Measurements from ENCODE around the gene MYORG.

Gene MYORG

DNA sequence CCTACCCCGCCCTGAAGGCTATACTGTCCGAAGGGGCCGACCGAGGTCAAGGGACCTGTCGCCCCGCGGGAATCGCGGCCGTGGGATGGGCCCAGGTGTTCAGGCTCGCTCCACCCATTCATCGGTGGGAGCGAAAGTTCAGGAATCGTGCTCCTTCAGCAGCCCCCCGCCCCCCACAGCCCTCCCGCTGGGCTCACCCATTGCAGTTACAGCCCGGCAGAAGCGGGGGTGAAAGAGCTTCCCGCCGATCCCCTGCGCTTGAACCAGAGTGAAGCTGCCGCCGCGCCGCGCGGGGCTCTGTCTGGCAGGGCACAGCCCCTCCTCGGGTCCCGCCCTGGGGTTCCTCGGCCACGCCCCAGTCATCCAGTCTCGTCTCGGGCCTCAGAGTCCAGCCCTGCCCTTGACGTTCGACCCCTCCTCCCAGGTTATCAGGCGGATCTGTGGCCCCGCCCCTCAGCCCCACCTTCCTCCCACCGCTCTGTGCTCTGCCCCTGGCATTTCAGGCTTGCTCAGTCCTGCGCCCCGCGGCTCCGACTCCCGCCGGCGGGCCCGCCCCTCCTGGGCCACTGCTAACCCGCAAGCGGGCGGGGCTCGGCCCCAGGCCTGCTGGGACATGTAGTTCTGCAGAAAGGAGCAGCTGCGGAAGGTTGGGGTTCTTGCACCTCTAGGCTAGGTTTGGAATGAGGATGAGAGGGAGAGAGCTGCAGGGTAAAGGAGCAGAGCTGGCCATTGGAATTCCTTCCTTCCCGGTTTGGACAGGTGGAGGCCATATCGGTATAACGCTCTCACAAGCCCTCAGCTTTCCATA lies at the start of gene MYORG:
Gene MYORG, minus strand, starts transcription at position 303 of the 808 bp plus-strand sequence. CDS start 3,955 bp downstream, outside the sequence.
- DNase-seq, result peak; percentile 100

DNA sequence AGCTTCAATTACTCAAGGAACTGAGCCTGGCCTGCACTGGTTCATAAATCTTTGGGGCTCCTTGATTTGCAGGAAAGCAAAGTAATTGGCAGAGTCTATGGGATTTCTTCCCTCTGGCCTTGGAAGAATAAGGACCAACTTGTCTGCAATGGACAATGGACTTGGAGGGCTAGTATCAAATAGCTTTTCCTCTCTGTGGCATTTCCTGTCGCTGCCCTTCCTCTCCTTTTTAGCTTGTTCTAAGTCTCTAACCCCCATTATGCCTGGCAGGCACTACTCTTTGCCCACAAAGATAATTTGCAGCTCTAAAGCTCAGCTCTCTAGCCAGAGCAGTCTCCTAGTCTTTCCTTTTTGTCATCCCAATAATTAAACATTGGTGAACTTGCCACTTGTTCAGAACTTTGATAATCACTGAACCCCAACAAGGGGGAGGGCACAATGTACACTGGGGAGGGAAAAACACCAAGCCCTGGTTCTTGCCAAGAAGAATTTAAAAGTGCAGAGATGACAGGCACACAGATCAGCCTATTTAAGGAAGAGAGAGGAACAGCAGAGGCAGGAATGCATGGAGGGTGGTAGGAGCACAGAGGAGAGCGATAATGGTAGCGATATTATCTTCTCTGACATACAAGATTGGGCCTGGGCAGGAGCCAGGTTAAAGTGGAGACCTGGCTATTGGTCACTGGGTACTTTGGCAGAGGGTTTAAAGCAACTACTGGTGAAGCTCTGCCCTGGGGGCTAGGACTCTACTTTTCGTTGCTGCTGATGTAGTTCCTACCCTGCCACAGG lies 43.2 kb upstream of the MYORG start:
- no peak for DNase-seq

DNA sequence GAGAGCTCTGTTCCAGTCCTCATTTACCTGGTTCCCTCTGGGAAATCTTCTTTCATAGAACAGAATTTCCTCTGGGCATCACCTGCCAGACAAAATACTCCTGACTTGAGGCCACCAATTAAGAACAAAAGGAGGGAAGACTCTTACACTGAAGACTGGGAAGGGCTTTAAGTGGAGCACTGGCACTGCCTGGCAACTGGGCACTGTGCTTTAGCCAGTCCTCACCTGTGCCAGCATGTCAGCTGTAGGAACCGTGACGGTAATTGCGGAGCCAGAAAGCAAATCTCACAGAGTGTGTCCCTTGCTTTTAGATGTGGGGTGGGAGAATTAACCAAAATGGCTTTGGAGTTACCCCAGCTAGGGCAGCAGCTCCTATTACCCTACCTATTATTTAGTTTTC lies 41.0 kb upstream of the MYORG start:
- no peak for DNase-seq

DNA sequence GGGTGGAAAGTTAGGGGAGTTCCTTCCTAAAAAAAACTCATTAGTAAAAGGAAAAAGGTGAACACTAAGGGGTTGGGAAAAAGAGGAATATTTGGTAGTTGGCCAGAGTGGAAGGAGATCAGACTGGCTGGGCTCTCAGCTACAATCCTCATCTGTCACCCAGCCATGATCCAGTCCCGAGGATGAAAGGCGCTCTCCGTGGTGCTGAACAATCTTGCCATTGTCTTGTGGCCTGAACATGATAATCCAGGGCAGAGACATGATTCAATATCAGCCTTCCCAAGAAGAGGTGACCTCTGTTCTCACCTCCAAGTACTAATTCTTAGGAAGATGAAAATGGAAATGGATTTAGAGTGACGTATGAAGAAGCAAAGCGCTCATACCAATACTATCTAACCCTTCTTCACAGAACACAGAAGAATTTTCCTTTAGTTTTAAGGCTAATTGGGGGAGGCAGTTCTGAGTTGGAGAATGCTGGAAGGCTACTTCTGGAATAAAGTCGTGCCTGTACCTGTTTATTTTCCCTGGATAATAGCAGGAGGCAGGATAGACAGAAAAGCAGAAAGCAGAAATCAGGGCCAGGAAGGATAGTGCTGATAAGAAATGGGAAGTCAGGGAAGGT lies 36.6 kb upstream of the MYORG start:
- DNase-seq, result peak; percentile 18

DNA sequence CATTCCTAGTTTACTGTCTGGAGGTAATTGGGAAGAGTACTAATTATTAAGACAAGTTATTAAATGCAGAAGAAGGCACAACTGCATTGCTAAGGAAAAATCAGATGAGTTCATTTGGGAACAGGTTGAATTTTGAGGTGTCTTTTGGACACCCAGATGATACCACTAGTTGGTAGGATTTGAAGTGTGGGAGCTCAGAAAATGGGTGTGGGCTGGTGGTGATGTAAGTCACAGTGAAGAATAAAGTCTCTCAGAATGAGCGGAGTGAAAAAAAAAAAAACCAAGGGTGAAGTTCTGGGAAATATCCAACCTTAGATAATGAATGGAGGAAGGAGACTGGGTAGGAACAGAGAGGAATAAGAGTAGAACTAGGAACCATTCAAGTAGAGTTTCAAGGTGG lies 35.6 kb upstream of the MYORG start:
- DNase-seq, result no peak

DNA sequence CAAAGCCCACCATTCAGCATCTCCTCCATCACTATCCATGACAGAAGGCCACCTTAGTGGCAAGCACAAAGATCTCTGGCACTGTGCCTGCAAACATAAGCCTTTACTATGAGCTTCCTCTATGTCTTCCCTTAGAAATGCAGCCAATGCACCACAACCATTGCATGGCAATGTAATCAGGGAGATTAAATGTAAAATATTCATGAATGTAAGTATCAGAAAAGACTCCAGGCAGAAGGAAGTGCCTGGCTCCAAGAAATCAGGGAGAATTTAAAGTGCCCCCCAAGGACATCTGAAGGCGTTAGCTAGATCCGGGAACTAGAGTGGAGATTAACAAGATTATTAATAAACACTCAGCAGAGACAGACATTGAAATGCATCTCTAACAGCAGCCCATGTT lies 32.5 kb upstream of the MYORG start:
- no peak for DNase-seq

DNA sequence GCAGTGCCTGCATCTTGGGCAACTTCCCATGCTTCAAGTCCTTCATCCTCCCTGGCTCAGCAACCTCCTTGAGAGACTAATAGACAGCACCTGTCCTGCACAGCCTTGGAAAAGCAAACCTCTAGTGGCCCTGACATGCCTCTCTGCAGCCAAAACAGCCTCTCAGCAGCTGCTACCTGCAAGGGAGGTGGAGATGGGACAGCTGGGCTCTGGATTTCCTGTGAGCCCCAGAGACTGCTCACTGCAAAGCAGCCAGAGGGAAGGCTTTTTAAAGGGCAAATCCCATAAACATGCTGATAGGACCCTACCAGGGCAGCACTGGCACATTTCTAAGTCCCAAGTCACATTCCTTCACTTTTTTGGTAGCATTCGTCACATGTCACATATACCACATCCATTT lies 31.5 kb upstream of the MYORG start:
- no peak for DNase-seq

DNA sequence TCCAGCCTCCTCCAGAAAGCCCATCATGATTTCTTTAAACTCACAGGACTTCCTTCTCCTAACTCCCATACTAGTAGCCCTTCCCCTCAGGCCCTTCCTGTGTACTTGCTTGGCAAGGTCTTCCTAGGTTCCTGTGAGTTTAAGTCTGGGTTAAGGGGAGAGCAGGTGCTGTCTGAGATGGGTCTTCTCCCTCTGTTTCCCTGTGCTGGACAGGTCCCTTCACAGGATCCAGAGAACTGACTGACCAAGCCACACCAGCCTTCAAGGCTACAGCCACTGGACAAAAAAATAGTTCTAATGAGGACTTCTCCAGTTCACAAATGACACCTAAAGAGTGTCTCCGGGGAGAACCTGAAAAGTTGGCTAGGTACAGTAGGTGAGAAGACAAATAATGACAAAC lies 29.5 kb upstream of the MYORG start:
- no peak for DNase-seq

DNA sequence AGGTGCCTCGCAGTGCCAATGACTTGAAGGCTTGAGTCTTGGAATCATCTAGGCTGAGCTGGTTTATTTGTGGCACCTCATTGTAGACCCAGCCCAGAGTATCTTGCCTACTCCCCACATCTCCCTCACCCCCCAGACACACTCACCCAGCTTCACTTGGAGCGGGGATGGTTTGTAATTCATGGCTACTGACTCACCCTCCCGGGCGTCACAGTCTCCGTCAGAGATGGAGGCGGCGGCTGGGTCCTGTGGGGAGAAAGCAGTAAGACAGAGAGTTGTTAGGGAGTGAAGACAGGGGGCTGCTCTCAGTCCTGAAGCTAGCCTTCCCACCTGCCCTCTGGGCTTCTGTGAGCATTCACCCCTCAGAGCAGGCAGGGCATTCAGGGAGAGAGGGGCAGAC lies 29.0 kb upstream of the MYORG start:
- no peak for DNase-seq

DNA sequence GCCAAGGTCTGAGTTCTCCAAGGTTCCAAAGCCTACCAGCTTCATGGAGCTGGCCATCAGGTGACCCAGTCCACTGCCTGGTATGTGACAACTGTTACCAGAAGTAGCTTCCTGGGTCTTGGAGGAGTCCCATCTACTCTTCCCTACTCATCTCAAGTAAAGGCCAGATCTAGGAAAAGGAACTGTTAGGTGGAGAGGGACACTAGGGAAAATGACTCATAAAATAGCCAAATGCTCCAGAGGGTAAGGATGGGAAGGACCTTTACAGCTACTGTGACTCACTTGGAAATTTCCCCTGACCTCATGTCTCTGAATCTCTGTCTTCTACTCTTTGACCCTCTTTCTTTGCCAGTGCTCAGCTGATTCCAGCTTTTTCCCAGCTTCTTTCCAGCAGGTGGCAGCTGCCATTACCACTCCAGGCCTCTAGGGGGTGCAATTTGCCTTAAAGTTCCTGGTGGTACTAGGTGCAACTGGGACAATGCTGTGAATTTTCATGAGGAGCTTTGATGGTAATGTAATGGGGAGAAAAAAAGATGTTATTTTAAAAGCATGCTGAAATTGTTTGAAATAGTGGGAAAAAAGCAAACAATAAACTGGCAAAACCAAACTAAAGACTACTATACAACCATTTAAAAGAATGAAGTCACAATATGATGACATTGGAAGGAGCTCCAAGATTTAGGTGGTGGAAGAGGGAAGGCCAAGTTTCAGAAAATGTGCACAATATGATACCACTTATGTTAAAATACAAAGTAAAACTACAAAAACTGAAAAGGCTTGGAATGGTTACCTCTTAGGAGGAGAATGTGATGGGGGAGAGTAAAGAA lies 27.1 kb upstream of the MYORG start:
- DNase-seq, result peak; percentile 66

DNA sequence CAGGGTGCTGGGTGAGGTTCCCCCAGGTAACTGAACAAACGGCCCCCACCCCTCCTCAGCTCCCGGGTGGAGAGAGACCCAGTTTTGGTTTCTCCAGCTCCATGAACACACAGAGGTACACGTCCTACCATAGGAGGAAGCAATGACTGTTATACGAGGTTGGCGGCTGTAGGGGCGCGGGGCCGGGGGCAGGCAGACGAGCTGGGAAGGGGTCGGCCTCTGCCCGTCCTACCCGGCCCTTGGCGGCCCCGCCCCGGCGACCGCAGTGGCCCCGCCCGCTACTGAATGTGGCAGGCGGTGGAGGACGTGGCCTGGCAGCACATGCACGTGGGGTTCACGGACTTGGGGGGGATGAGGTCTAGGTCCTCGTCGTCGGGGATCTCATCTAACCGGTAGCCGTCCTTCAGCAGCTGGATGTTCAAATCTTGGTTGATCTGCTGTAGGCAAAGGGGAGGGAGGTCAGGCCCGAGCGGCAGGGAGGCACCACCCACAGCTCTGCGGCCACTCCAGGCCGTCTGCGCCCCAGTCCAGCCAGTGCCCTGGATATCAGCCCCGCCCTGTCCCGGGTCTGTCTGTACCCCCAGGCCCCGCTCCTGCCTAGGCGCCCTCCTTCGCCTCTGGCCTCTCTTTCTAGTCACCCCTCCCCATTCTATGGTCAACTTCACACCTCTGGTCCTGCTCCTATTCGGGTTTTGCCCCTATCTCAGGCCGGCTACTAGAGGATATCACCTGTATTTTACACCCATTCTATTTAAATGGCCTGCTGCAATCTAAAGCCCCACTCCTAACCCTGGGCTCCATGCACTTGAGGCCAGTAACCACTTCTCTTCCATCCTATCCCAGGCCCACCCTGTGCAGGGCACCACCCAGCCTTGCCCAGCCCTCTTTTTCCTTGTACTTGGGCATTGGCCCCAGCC lies 24.2 kb upstream of the MYORG start:
- no peak for DNase-seq

DNA sequence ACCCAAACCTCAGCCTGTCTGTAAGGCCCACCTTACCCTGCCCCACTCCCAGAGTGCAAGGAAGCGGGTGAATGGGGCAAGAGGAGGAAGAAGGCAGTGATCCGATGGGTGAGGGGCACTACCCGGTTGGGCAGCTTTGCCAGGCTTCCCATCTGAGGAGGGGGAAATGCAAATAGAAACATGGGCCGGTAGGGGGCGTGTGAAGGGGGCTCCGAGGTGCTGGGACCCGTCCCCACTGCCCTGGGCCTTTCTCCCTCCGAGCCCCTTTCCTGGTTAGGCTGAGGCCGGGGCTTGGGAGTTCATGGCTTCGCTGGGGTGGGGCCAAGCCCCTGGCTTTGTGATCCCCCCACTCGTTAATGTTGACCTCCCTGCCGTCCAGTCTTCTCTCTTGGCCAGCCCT lies 23.6 kb upstream of the MYORG start:
- no peak for DNase-seq

DNA sequence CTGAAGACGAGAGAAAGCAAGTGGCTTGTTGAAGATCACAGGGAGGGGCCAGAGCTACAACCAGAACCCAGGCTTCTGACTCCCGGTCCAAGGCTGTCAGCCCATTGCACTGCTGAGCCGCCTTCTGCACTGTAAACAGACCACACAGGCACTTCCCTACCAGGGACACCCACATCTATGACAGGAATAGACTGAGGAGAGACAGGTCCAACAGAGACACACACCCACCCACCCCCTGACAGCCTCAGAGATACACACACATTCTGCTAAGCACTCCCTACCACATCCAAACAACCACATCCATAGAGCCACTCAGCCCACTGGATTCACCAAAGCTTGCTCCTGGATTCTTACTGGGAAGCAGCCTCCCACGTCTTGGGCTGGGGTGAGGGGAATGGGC lies 23.0 kb upstream of the MYORG start:
- no peak for DNase-seq

DNA sequence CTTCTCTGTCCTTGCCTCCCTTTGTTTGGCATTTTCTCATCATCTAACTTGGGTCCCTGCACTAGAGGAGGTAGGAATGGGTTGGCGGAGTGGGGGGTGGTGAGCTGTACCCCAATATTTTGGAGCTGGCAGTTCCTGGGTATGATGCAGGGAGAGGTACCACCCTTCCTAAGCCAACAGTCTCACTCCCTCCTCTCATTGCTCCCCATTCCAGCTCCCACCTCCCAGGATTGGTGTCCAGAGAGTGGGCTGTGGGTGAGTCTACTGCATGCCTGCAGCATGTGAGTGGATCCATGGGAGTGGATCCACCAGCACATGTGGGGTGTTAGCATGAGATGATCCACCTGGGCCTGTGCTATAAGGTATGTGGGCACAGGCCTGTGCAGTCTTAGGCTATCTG lies 22.2 kb upstream of the MYORG start:
- no peak for DNase-seq

DNA sequence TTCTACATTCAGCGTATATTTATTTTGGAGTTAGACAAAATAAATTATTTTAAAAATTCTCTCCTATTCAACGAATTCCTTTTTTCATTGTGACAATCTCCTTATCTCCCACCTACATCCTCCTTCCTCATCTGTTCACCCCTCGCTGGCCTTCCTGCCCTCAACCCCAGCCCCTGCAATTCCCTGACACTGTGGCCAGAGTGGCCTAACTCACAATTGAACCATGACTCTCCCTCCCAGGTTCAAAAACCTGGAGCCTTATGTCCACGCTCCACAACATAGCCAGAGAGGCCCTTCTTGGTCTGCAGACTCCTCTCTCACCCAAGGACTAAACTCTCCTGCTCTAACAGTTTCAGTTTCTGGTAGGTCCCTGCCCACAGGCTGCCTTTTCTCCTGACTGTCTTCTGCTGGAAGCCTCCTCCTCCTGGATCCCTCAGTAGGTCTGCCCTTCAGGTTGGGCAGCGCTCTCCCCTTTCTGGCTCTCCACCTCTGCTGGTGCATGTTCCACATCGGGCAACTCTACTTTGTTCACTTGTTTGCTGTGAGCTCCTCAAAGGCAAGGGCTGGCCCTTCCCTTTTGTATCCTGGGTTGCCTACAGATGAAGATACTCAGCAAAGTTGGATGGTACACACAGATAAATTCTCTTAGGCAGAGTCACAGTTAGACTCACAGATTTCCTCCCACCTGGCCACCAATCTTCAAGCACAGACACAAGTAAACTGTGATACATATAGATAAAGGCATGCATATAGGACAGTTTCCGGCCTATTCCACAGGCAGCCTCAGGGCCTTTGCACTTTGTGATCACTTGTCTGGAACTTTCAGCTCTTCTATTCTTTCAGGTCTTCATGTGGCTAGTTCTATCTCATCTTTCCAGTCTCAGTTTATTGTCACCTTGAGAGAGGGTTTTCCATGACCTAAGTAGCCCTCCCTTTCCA lies 19.8 kb upstream of the MYORG start:
- DNase-seq, result no peak

DNA sequence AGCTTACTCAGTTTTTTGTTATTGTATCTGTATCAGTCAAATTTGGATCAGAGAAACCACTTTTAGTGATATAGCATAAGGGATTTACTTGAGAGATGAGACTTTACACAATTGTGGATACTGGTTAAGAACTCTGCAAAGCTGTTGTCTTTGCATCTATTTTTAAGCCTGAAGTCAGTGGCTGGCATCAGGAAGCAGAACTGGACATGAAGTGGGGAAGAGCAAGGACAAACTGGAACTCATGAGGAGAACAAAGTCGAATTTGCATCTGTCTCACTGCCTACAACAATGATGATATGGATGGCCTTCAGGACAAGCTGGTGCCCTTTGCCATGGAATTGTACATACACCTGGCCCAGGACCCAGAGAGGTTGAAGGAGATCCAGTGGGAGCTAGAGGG lies 15.8 kb upstream of the MYORG start:
- DNase-seq, result no peak

DNA sequence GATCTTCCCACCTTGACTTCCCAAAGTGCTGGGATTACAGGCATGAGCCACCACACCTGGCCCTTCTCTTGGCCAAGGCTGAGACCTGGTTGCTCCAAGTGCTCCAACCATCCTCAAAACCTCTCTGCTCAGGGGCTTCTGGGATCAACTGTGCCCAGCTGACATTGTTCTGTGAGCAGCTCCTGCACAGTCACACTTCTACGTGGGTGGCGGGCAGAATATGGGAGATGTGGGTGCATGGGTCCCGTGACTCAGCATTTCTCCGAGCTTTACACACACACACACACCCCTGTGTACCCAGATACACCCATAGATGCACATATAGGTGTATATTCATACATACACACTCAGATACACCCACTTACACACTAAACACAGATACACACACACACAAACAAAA lies 10.5 kb upstream of the MYORG start:
- no peak for DNase-seq

DNA sequence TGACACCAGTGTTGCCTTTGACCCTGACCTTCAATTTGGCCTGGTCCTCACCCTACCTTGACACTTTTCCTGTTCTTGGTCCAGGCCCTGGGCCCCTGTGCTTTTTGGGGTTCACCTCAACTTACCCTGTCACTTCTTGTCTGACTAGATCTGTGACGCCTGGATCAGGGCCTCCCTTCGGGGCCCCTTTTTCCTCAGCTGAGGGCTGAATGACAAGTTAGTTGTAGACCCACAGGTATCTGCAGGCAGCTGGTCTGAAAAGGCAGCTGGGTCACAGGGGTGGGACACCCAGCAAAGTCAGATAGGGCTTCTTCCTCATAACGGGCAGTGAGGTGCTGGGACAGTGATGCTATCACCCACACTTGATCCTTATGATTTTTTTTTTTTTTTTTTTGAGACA lies 10.0 kb upstream of the MYORG start:
- no peak for DNase-seq

DNA sequence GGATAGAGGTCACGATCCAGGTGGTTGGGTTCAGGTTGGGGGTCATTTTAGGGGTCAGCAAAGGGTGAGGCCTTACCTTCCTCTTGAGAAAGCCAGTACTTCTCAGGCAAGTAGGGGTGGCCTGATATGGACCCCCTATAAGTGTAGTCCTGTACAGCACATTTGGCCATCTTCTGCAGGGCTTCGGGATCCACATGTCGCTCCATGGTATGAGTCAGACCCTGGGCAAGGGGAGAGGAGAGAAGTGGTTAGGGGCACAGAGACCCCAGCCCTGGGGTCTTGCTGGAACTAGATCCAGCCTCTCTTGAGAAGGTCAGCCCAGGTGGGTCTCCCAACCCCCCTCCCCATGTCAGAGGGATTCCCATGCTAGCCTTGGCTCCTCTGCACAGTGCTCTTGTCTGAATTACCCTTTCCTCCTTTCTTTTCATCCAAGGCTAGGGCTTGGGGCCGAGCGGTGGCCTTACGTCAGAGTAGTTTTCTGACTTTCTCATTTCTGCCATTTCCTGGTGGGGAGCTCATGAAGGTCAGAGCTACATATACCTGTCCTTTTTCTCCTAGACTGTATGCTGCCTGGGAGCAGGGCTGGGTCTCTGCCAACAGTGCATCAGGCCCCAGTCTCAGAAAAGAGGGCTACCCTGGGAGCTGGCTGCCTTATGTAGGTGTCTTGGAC lies 9.0 kb upstream of the MYORG start:
- no peak for DNase-seq
